Cardiac fibroblast (primary cell): ENCODE measurements around the gene AVPR2.

ENCODE experiments used
- DNase-seq, 2 donors: peaks; one replicate each; pipeline versions ENCODE4 v3.0.0 to v3.0.0-alpha.2; 2010; ENCODE audit warnings: low read depth in 2 of 2
- H3K4me3 ChIP-seq, 2 donors: replicated peaks in 1 of 2; 1 replicate in 1 of 2; 2 replicates in 1 of 2; pipeline ENCODE4 v1.5.1; 2011; ENCODE audit warnings: low read depth in 2 of 2, low read length in 2 of 2, mild to moderate bottlenecking in 2 of 2, moderate library complexity in 1 of 2
- CTCF ChIP-seq: IDR thresholded peaks from one replicate; pipeline ENCODE4 v1.5.1; 2011; ENCODE audit warnings: low read depth, mild to moderate bottlenecking, low read length, inconsistent platforms

AVPR2 gene

GRCh38 chrX:153863251-153863991, 41.1 kb upstream of the AVPR2 start:
- DNase-seq: no peak
- no peak for TF ChIP-seq CTCF
- H3K4me3 ChIP-seq: no peak overlapping the region

GRCh38 chrX:153864101-153864500, 40.4 kb upstream of the AVPR2 start:
- no peak for TF ChIP-seq CTCF
- no peak for DNase-seq
- H3K4me3 ChIP-seq: no peak overlapping the region

- no peak overlapping the region for H3K4me3 ChIP-seq
- no peak for DNase-seq
- TF ChIP-seq CTCF: no peak
These were observed 39.7 kb upstream of the AVPR2 start for GRCh38 chrX:153864561-153865320.

GRCh38 chrX:153865321-153865580, 39.2 kb upstream of the AVPR2 start:
- TF ChIP-seq CTCF: no peak
- no peak for DNase-seq
- no peak overlapping the region for H3K4me3 ChIP-seq

DNA sequence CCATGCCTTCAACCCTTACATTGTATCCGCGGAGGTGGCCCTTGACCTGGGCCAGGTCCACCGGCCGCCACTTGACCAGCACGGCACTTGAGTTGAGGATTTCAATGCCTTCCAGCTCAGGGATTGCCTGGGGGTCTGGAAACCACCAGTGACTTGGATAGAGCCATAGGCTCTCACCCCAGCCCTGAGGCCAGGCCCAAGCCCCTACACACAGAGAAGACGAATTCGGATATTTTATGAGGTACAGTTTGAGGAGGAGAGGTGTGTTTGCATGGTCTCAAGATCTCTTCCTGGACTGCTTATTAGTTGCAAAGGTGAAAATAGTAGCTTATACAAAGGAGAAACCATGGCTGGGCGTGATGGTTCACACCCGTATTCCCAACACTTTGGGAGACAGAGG, 38.8 kb upstream of the AVPR2 start:
- no peak for DNase-seq
- no peak for TF ChIP-seq CTCF

DNA sequence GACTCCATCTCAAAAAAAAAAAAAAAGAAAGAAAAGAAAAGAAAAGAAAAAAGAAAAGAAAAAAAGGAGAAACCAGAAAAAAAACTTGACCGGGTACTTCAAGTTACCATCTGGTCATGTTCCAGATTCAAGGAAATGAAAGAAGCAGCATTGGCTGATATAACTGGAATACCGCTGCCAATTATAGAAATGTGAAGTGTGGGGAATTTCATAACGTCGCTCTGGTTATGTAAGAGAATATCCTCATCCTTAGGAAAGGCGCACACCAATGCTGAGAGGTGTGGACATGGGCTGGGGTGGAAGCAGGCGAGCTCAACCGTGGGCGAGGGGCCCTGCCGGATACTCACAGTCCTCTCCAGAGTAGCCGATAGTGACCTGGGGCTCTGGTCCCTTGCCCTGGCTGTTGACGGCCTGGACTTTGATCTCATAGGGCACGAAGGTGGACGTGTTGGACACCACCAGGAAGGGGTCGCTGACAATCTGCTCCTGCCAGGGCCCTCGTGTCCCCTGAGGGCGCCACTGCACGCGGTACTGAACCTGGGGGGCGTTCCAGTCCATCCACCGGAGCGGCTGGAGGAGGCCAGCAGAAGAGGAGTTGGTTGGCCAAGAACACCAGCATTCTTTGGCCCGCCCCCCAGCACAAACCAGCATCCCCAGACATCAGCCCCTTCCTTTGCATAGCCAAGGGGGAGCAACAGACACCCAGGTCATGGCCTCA, 38.0 kb upstream of the AVPR2 start:
- no peak for TF ChIP-seq CTCF
- H3K4me3 ChIP-seq: no peak overlapping the region
- DNase-seq: no peak

More for the DNA sequence above, 38.8 kb upstream of the AVPR2 start:
- H3K4me3 ChIP-seq: no peak overlapping the region
